HCT116 (cell line): ENCODE results near the gene SORCS2. TPM values are rescaled to one million over a fixed set of nuclear protein-coding genes. Genes with fewer than 3 reads are reported as not detected.

ENCODE experiments used
- ATAC-seq: fragments of 200-7000 bp; cut with Tn5 transposase; 2 replicates; pipeline ENCODE4 v1.9.1; 2020; ENCODE audit warnings: mild to moderate bottlenecking, moderate library complexity
- BruUV-seq: library from RNA; stranded (reverse); fragments of 400-500 nt; replicated peaks from 2 replicates; lab custom pipeline; 2021; lab: Mats Ljungman, UMichigan
- CTCF ChIA-PET: fragments of 300-600 bp; sonication (Branson Sonifier 250); formaldehyde crosslinking; loops from one replicate; lab custom pipeline; 2021; ENCODE audit warnings: antibody characterized with exemption; lab: Charles Lee
- POLR2A ChIA-PET: fragments of 300-600, 350-600 bp; sonication (Branson Sonifier 250); formaldehyde crosslinking; loops from one replicate; lab custom pipeline; 2021; ENCODE audit warnings: antibody characterized with exemption; lab: Charles Lee
- RAD21 ChIA-PET, 2 experiments: fragments of 300-600 bp; sonication (Branson Sonifier 250); formaldehyde crosslinking; loops; one replicate each; lab custom pipeline; 2023; ENCODE audit warnings: low total read pairs in 2 of 2; ENCODE audit not compliant: uncharacterized antibody in 2 of 2, unreplicated experiment in 2 of 2, low non-redundant PET in 1 of 2; lab: Charles Lee
- DNase-seq: peaks from one replicate; pipeline ENCODE4 v3.0.0-alpha.2; 2010; ENCODE audit warnings: low read depth, low spot score
- H2AFZ ChIP-seq: fragments of 200-600 bp; shearing (Covaris generic), sonication (generic); 2 replicates; pipeline ENCODE4 v1.6.1; 2017; ENCODE audit warnings: low read depth, mixed run types, mixed read lengths, antibody characterized with exemption, low read length; ENCODE audit not compliant: poor library complexity, severe bottlenecking
- H3K27ac ChIP-seq: 2 replicates; pipeline ENCODE4 v1.5.1; 2012; ENCODE audit warnings: low read depth, low read length
- H3K27me3 ChIP-seq: fragments of 200-600 bp; sonication (generic); 2 replicates; pipeline ENCODE4 v1.6.1; 2016; ENCODE audit warnings: mixed run types, low read length, mixed read lengths; ENCODE audit not compliant: insufficient read depth
- H3K36me3 ChIP-seq, 2 experiments: fragments of 200-500 bp in 1 of 2; fragments of 200-600 bp in 1 of 2; sonication (Bioruptor generic) in 1 of 2; sonication (generic) in 1 of 2; 2 replicates each; pipeline versions ENCODE4 v1.5.1 to v1.6.1; 2014 to 2016; ENCODE audit warnings: low read length in 2 of 2, inconsistent platforms in 1 of 2, mixed read lengths in 1 of 2, mixed run types in 1 of 2; ENCODE audit not compliant: insufficient read depth in 2 of 2, control insufficient read depth in 1 of 2
- H3K4me1 ChIP-seq, 2 experiments: fragments of 200-600 bp in 1 of 2; sonication (generic) in 1 of 2; 2 replicates each; pipeline versions ENCODE4 v1.5.1 to v1.6.1; 2012 to 2017; ENCODE audit warnings: low read length in 2 of 2, inconsistent platforms in 1 of 2, mild to moderate bottlenecking in 1 of 2, mixed read lengths in 1 of 2, mixed run types in 1 of 2, moderate library complexity in 1 of 2; ENCODE audit not compliant: insufficient read depth in 2 of 2, control insufficient read depth in 1 of 2
- H3K4me2 ChIP-seq: fragments of 200-600 bp; sonication (generic); 2 replicates; pipeline ENCODE4 v1.6.1; 2017; ENCODE audit warnings: mixed run types, low read length, mixed read lengths
- H3K4me3 ChIP-seq, 2 experiments: fragments of 200-600 bp in 1 of 2; sonication (generic) in 1 of 2; replicated peaks in 1 of 2; 2 replicates each; pipeline ENCODE4 v1.5.1; 2011 to 2016; ENCODE audit warnings: low read length in 2 of 2, control low read depth in 1 of 2, low read depth in 1 of 2, mild to moderate bottlenecking in 1 of 2, mixed read lengths in 1 of 2, mixed run types in 1 of 2
- H3K79me2 ChIP-seq: fragments of 200-600 bp; sonication (generic); 2 replicates; pipeline ENCODE4 v1.6.1; 2017; ENCODE audit warnings: mild to moderate bottlenecking, mixed run types, low read length, moderate library complexity, mixed read lengths; ENCODE audit not compliant: insufficient read depth
- H3K9ac ChIP-seq: fragments of 200-600 bp; sonication (generic); 2 replicates; pipeline ENCODE4 v1.6.1; 2016; ENCODE audit warnings: low read length, mixed read lengths
- H3K9me2 ChIP-seq: fragments of 200-600 bp; sonication (generic), shearing (Covaris generic); 2 replicates; pipeline ENCODE4 v1.6.1; 2017; ENCODE audit warnings: mixed run types, mild to moderate bottlenecking, moderate library complexity; ENCODE audit not compliant: insufficient read depth
- H3K9me3 ChIP-seq, 2 experiments: fragments of 200-500 bp in 1 of 2; fragments of 200-600 bp in 1 of 2; sonication (Bioruptor generic) in 1 of 2; sonication (generic) in 1 of 2; 2 replicates each; pipeline ENCODE4 v1.6.1; 2014 to 2017; ENCODE audit warnings: low read length in 2 of 2, mixed read lengths in 2 of 2, inconsistent platforms in 1 of 2, low read depth in 1 of 2, mild to moderate bottlenecking in 1 of 2, mixed run types in 1 of 2, moderate library complexity in 1 of 2; ENCODE audit not compliant: control insufficient read depth in 1 of 2, insufficient read depth in 1 of 2
- H4K20me1 ChIP-seq: fragments of 200-600 bp; sonication (generic), shearing (Covaris generic); 2 replicates; pipeline ENCODE4 v1.6.1; 2017; ENCODE audit warnings: mixed run types, mild to moderate bottlenecking, moderate library complexity; ENCODE audit not compliant: insufficient read depth
- CBX3 ChIP-seq: IDR thresholded peaks from 2 replicates; pipeline ENCODE4 v1.6.1; 2012; ENCODE audit warnings: low read depth
- CEBPB ChIP-seq: IDR thresholded peaks from 2 replicates; pipeline ENCODE4 v1.6.1; 2012; ENCODE audit warnings: low read depth
- EZH2phosphoT487 ChIP-seq: fragments of 200-600 bp; IDR thresholded peaks from 2 replicates; pipeline ENCODE4 v1.6.1; 2018; ENCODE audit warnings: antibody characterized with exemption, borderline replicate concordance
- FOSL1 ChIP-seq: IDR thresholded peaks from 2 replicates; pipeline ENCODE4 v1.6.1; 2012; ENCODE audit warnings: low read depth
- POLR2AphosphoS5 ChIP-seq: IDR thresholded peaks from 2 replicates; pipeline ENCODE4 v1.6.1; 2011; ENCODE audit warnings: mild to moderate bottlenecking, low read depth, low read length, moderate library complexity
- REST ChIP-seq: IDR thresholded peaks from 2 replicates; pipeline ENCODE4 v1.6.1; 2012; ENCODE audit warnings: low read depth
- SIN3A ChIP-seq: IDR thresholded peaks from 2 replicates; pipeline ENCODE4 v1.6.1; 2012; ENCODE audit warnings: low read depth
- SP1 ChIP-seq: IDR thresholded peaks from 2 replicates; pipeline ENCODE4 v1.6.1; 2012; ENCODE audit warnings: low read depth
- TCF7L2 ChIP-seq: IDR thresholded peaks from 2 replicates; pipeline ENCODE4 v1.7.0; 2011; ENCODE audit warnings: borderline replicate concordance, inconsistent platforms; ENCODE audit not compliant: insufficient read depth, insufficient read length; ENCODE audit errors: extremely low read depth
- intact Hi-C: fragments of 100-400 bp; cut with micrococcal nuclease; formaldehyde crosslinking; loops from 2 replicates; pipeline ENCODE4 v1.10.0; 2022
- total RNA-seq: library from RNA; stranded (reverse); gene quantifications from one replicate; pipeline ENCODE4 v1.2.1, GENCODE V29; 2021; ENCODE audit not compliant: unreplicated experiment

The SORCS2 gene
- total RNA-seq, 1 experiment from 2014 or later, result 0.37 TPM

GRCh38 chr4:7315286-7315685 is 122.9 kb downstream of the SORCS2 start:
- no peaks in the 10 kb centered on the region for H3K9me2 ChIP-seq
- no peaks in the 10 kb centered on the region for H3K9me3 ChIP-seq
- BruUV-seq, result no TSS peak
- ChIA-PET RAD21 (no interaction called here), CTCF (interaction anchor here (0.7 kb wide), 1 partner anchor 20 kb away, joined by 7 read pairs; no protein-coding TSS in a partner anchor), POLR2A (no interaction called here)
- H3K4me1 ChIP-seq, result no peaks in the 10 kb centered on the region
- DNase-seq (no peak), ATAC-seq (no peak)
- H3K79me2 ChIP-seq, result no peaks in the 10 kb centered on the region
- TF ChIP-seq SP1, result no peak
- no peak for TF ChIP-seq TCF7L2
- no peak for TF ChIP-seq CEBPB
- no peak for TF ChIP-seq CBX3
- no peak for TF ChIP-seq POLR2AphosphoS5
- no peak for TF ChIP-seq FOSL1
- TF ChIP-seq EZH2phosphoT487, result no peak
- TF ChIP-seq SIN3A, result no peak
- TF ChIP-seq REST, result no peak
- H3K4me2 ChIP-seq, result no peak overlapping the region
- H3K27me3 ChIP-seq, result no peaks in the 10 kb centered on the region; the same call in 1 of the 2 replicates
- H3K36me3 ChIP-seq, result no peaks in the 10 kb centered on the region
- no peak overlapping the region for H3K27ac ChIP-seq
- H3K4me3 ChIP-seq, result no peak overlapping the region
- H3K9ac ChIP-seq, result no peak overlapping the region
- no peak overlapping the region for H2AFZ ChIP-seq
- H4K20me1 ChIP-seq, result no peaks in the 10 kb centered on the region
- intact Hi-C loops, result no loop called here
